ENCODE data around the gene SELPLG.

Gene SELPLG

DNA sequence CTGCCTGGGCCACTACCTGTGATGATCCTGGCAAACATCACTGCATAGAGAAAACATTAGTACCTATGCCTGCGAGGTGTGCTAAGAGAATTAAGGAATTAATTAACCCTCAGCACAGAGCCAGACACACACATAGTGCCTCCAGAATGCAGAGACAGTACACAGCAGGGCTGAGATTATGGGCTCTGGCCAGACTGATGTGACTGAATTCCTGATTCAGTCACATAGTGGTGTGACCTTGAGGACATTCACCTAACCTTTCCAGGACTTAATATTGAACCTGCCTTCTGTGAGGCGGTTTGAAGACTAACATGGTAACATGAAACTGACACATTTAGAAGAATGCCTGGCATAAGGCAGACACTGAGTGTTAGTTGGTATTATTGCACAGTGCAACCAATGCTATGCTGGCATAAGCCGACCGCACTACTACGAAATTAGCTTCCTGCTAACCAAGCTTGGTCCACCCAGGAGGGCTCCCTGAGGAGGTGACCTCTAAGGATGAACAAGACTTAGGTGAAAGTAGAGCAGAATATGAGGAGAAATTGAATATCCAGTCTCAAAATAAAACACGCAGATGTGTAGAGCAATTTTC lies 32.0 kb upstream of the SELPLG start:
- TF ChIP-seq, protein P1, sequence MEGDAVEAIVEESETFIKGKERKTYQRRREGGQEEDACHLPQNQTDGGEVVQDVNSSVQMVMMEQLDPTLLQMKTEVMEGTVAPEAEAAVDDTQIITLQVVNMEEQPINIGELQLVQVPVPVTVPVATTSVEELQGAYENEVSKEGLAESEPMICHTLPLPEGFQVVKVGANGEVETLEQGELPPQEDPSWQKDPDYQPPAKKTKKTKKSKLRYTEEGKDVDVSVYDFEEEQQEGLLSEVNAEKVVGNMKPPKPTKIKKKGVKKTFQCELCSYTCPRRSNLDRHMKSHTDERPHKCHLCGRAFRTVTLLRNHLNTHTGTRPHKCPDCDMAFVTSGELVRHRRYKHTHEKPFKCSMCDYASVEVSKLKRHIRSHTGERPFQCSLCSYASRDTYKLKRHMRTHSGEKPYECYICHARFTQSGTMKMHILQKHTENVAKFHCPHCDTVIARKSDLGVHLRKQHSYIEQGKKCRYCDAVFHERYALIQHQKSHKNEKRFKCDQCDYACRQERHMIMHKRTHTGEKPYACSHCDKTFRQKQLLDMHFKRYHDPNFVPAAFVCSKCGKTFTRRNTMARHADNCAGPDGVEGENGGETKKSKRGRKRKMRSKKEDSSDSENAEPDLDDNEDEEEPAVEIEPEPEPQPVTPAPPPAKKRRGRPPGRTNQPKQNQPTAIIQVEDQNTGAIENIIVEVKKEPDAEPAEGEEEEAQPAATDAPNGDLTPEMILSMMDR (IDR thresholded peaks at IDR 0.05), result no peak

DNA sequence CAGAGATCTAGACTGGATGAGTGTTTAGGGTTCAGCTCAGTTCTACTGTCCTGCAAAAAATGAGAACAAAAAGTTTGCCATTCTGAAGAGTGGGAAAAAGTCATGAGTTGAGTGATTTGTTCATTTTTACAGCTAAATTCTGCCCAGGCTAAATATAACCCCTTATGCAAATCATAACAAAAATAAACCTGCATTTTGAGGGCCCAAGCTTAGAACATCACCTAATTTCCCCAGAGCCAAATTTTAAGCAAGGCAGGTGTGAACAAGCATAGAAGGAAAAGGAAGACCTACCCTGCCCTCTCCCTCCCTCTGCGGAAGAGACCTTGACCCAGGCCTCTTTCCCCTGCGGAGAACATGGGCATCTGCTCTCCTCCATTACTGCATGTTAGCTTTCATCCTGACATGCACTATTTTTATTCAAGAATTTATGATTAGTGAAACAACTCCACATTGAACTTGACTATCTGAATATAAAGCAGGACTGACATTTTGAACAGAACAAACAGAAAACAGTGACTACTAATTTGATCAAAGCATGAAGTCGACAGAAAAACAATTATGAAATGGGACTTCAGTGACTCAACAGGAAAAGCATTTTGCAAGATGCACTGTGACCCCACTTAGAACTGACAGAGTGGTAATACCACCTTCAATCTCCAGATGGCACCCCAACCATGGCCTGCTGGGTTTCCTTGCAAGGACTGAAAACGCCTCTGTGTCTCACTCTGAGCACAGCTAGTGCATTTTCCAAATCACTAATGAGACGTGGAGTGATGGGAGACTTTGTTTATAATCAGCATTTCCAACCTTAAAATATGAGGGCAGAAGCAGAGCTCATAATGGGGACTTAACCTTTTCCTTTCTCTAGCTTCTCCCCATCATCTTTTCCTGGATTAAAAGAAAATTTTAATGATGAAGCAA lies 30.9 kb upstream of the SELPLG start:
- TF ChIP-seq, protein P1 (IDR thresholded peaks at IDR 0.05), result peak; percentile 92

DNA sequence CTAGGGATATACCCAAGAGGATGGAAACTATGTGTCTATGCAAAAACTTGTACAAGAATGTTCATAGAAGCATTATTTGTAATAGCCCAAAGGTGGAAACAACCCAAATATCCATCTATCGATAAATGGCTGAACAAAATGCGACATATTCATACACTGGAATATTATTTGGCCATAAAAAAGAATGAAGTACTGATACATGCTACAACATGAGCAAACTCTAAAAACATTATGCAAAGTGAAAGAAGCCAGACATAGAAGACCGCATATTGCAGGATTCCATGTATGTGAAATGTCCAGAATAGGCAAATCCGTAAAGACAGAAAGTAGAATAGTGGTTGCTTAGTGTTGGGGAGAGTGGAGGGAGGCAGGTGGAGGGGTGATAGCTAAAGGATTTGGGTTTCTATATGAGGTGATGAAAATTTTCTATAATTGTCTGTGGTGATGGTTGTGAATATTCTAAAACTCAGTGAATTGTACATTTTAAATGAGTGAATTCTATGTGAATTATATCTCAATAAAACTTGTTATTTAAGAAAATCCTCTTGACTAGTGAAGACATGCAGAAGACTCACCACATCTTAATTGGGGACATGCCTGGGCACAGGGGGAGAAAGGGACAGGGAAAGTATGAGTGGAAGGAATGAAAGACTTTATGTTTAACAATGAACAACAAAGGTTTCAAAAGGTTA lies 29.8 kb upstream of the SELPLG start:
- TF ChIP-seq, protein P1 (IDR thresholded peaks at IDR 0.05), result no peak

DNA sequence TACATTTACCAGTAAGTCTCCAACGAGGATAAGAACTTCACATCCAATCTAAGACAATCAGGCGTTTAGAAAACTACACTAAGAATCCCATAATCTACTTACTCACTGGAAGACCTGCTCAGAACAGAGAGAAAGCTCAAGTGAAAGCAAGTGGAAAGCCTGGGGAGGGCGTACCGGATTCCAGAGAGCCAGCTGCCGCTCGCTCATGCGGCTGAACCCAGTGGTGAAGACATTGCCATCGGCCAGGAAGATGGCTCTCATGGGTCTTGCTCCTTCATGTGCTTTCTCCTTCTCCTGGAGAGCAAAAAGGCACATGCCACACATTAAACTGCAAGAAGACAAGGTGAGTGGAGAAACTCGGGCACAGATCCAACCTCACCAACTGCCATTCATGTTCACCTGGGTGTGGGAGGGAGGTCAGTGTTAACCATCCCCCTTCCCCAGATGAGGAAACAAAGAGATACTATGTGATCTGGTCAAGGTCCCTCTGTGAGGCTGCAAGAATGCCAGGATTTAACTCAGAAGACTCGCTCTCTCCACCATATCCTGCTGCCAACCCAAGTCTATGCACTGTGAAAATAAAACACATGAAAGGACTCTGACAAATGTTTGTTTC lies 23.5 kb upstream of the SELPLG start:
- TF ChIP-seq, protein P1 (IDR thresholded peaks at IDR 0.05), result no peak

DNA sequence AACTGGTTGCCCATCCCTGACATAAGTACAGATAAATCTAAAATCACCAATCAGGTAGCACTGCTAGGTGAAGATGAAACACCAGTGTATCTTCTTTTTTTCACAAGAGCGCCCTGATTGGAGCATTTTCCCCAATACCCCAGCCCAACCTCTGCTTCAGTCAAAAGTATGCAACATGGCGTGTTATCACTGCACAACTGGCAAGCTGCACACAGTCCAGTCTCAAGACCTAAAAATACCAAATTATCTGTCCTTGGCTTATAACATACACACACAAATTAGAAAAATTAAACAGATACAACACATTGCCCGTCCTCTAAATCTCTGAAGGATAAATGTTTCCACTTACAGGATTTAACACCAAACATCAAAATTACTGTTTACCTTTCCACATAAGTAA lies 20.2 kb upstream of the SELPLG start:
- TF ChIP-seq, protein P1 (IDR thresholded peaks at IDR 0.05), result no peak

DNA sequence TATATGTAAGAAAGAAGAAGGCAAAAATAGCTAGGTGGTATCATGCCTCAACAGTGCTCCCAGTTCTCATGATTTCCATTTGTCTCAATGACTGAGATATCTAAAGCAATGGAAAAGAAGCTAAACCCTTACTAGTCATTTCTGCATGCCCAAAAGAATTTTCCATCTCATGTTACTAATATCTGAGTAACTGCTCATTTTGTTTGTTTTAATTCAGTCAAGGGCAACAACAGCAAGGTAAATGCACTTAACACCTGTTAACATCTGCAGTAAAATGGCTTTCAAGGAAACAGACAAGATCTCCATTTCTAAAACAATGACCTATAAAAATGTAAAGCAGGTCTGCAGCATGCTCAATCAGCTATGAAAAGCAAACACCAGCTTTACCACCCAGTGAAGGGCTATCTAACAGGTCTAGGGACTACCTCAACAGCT lies 19.4 kb upstream of the SELPLG start:
- TF ChIP-seq, protein P1 (IDR thresholded peaks at IDR 0.05), result no peak

DNA sequence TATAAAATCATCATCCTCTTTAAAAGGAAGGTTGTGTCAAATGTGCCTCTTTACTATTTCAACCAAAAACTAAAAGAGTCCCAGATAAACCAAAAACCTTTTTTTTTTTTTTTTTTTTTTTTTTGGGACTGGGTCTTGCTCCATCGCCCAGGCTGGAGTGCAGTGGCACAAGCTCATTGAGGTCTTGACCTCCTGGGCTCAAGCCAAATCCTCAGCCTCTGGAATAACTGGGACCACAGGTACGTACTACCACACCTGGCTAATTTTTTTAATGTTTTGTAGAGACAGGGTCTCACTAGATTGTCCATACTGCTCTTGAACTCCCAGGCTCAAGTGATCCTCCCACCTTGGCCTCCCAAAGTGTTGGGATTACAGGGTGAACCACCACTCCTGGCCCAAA lies 16.4 kb upstream of the SELPLG start:
- TF ChIP-seq, protein P1 (IDR thresholded peaks at IDR 0.05), result no peak
